A172 (cell line): ENCODE data around the gene CLIC1. TPM values are rescaled to one million over a fixed set of nuclear protein-coding genes. Genes with fewer than 3 reads are reported as not detected.

Source experiments
- DNase-seq: peaks from one replicate; pipeline ENCODE4 v3.0.0-alpha.2; 2015; ENCODE audit warnings: low spot score
- total RNA-seq: library from RNA; depleted of rRNA; stranded (reverse); fragments of >200 nt; shearing (Covaris generic); gene quantifications from 2 replicates; pipeline ENCODE4 v1.2.3, GENCODE V29; 2014

The CLIC1 gene
- total RNA-seq, 1 experiment from 2014 or later: 1,153 TPM

DNA sequence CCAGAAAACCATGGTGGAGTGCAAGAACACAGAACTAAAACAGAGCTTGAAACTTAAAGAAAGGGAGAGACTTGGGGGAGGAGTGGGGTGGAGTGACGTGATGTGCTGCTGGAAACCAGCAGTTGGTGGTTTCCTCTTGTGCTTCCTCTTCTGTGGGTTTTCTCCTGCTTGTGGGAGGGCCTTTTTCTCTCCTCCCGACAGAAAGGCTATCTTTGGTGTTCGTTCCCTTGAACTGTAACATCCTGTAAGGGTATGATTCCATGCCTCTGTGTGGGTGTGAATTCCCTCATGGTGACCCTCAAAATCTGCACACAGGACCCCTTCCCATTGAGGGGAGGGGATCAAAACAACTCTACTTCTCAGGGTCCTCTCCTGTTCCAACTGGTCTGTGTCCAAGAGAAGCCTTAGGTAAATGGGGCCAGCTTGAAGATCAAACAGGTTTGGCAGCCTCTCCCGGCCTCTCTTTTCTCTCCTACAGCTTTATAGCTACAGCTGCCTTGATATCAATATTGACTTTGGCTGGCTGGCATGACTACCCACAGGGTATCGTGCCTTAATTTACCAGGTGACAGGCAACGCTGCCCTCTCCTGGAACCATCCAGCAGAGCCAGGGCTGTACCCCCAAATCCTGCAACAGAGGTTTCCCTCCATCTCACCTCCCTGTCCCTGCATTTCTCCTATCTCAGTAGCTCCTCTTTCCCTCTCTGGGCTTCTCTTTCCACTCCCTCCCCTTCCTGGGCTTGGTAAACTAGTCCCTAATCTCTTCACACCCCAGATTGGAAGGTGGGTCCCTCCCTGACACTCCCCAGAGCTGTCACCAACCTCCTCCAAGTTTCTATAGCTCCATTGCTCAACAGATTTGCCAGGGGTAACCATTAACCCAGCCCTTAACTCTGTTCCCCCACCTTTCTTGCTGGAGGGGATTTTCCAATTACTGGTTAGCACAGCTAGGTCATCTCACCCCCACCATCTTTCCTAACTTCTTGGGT, 2.0 kb upstream of the CLIC1 start:
- DNase-seq: peak; percentile 89

DNA sequence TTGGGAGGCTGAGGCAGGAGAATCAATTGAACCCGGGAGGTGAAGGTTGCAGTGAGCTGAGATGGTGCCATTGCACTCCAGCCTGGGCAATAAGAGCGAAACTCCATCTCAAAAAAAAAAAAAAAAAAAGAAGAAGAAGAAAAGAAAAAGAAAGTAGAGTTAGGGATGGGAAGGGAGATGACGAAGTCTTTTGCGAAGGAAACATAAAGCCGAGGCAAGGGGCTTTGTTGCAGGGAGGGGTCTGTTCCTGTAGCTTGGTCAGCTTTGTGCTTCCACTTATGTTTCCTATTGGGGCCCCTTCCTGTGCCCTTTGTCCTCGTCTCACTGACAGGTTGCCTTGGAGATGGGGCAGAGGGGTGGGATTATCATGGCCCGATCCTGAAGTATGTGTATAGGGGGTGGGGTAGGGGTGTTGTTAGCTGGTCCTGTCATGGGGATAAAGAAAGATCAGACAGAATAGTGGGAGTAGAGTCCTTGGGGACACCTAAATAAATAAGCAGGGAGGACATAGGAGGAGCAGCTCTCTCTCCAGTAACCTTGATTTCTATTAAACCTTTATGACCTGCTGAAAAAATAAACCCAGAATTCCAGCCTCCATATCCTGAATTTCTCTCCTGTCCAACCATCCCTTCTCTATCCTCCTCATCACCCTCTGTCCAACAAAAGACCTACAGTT, 1.1 kb upstream of the CLIC1 start:
- DNase-seq: peak; percentile 10

DNA sequence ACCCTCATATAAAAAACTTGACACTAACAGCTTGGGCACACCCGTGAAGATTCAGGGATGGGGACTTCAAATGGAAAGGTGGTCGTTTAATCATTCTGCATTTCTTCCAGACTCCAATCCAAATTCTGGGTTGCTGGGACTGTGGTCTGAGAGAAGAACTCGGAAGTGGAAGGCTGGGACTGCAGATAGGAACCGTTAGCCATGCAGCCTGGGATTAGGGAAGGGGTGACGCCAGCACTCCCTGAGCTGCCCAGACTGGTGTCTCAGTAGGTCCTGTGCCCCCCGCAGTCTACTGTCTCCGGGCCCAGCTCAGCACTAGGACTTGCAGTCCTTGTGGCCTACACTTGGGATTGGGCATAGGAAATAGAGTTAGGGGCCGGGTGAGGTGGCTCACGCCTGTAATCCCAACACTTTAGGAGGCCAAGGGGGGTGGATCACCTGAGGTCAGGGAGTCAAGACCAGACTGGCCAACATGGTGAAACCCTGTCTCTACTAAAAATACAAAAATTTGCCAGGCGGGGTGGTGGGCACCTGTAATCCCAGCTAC, 511 bp upstream of the CLIC1 start:
- no peak for DNase-seq

DNA sequence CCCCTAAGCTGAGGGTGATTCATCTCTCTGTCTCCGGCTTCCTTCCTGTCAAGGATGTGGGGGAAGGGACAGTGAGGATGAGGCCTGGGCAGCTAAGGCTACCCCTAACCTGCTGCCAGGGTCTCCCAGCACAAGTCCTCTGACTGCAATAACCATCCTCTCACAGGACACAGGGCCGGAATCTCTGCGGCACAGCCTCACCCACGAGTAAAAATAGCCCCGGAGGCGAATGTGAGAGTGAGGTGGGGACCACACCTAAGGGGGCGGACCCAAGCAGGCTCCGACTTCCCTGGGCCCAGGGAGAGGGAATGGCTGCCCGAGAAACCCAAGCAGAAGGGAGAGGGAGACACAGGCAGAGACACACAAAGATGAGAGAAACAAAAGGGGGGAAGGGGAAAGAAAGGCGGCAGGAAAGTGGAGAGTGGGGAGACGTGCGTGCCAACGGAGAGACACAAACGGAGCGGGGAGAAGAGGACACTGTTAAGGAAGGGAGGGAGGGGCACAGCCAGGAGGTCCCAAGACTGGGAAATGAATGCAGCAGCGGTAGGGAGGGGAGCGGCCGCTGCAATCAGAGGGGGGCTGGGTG, 1.4 kb downstream of the CLIC1 start:
- peak; percentile 89 for DNase-seq

DNA sequence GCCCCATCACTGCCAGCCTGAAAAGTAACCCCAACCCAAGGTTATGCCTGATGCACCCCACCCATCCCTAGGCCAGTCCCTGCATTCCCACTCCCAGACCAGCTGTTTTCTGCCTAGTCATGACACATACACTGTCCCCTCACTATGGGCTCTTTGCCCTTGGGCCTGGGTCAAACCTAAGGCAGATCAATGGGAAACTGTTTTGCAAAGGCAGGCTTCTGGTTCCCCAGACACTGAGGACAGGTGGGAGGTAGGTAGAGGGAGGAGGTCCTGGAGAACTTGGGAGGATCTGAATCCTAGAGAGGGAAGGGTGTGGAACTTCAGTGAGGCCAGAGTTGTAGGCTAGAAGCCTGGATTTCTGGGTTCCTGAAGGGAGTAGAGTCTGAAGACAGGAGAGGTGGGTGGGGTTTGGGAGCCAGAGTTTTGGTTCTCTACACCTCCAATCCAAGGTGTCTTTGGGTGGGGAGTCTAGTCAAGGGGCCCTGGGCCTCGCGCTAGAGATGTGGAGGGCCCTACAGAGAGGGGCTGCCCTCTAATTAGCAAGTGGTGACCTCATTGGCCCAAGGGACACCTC, 2.0 kb downstream of the CLIC1 start:
- no peak for DNase-seq

DNA sequence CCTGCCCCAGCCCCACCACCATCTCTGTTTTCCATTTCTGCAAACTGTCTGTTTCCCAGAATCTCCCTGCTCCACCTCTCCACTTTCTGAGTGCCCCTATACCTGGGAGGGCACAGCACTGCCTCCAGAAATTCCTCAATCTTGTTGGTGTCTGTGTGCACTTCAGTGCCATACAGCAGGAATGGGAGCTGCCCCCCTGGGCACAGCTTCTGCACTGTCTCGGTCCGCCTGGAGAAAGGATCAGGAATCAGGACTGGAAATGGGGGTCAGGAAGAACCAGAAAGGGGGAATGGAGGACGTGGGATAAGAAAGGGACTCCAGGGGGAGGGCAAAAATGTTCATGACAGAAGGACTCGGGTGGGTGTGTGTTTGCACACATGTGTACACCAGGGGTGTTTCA, 2.6 kb downstream of the CLIC1 start:
- no peak for DNase-seq

DNA sequence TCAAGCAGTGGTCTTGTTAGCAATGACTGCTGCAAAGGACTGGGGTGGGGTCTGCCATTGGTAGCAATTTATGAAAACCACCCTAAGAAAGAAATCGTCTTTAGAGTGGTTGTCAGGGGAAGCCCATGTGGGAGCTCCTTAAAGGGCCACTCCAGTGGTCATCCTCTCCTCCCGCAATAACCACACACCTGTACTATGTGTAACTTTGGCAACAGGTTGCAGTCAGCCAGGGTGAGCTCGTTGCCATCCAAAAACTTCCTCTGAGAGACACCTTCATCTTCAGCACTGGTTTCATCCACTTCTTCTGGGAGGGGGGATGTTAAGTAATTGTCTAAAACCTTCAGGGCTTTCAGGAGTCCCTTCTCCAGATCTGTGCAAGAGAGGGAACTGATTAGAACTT, 4.3 kb downstream of the CLIC1 start:
- no peak for DNase-seq

DNA sequence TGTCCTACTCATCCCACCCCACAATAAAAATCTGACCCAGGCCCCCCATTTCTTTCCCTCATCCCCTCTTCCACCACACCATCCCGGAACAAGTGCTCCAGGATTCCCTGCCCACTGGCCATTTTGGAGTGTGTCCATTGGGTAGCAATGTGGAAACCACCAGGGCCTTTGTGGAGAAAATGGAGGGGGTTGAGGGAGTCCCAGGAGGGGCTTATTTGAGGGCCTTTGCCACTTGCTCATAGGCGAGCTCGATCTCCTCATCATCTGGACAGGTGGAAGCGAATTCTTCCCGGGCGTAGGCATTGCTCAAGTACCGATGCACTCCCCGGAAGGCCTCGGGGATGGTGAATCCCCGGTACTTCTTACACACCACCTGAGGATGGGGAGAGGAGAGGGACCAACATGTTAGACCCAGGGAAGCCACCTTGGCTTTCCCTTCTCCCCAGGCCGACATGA, 5.7 kb downstream of the CLIC1 start:
- DNase-seq: no peak

DNA sequence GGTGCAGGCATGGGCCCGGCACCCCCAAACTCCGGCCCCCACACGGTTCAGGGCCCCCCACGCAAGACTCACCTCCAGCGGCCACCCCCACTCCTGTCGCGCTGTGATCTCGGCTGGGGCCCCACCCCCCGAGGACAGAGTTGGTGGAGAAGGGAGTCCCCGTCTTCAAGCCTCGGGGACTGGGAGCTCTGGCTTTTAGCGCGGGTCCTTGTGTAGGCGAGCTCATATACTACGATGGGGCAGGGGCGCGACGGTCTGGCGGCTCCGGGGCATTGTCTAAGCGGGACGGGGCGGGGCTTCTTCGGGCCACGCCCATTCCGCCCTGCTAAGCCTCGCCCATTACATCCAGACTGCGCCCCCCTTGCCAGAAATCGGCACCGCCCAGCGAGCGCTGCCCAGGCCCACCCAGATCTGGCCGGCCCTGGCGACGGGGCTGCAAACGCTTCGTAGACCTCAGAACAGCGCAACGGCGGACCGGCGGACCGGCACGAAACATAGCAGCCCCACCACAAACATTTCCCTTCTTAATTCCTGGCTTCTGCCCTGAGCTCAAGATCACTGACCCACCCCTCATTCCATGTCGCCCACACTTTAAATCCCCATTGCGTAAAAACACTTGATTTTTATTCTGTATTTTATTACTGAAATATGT, 6.2 kb downstream of the CLIC1 start:
- peak; percentile 87 for DNase-seq

DNA sequence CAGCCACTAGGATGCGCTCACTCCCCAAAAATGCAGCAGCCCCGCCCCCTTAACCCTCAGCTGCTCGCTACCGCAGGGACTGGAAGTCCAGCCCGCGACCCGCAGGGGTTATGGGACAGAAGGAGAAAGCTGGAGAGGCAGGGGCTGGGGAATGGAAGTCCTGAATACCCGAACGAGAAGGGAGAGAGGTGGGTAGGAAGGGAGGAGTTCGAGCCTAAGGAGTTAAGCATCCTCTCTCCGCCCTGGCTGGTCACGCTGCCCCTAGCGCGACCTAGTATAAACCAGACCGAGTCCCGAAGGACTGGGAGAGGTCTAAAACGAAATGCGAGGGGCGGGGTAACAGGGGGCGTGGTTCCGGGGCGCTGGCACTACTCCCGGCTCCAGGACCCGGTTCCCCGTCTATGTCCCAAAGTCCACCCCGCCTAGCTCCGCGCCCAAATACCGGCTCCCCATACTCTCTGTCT, 6.8 kb downstream of the CLIC1 start:
- DNase-seq: peak; percentile 87

DNA sequence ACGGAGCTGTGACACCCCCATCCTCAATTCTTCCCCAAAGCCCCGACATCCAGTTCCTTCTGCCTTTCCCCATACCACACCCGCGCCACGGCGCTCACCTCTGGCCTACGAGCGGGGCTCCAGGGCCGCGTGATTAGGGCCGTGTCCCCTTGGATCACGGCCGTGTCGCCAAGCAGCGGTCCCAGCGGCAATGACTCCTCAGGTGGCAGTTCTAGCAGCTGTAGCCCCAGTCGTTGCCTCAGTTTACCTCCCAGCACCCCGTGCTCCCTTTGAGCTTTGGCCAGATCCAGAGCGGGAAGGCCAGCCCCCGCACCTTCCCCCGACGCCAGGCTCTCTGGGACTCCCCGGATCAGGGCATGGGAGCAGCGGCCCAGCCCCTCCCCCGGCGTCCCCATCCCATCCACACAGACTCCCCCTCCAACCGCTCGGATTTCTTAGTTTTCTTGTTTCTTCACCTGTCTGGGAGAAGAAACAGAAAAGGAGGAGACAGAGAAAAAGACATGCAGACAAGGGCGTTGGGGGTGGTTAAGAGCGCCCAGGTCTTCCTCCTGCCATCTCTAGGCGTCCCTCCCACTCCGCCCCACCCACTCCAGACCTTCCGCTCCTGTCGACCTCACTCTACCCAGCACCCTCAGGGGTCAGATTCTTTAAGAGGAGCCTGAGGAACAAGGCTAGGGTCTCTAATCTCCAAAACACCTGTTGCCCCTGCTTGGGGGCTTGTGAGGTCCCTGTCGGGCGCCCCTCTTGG, 7.4 kb downstream of the CLIC1 start, which contains the start of gene DDAH2:
Gene DDAH2 (minus strand): TSS at position 533 of the 748 bp plus-strand sequence. CDS start 138 bp downstream, at position 395.
- no peak for DNase-seq

DNA sequence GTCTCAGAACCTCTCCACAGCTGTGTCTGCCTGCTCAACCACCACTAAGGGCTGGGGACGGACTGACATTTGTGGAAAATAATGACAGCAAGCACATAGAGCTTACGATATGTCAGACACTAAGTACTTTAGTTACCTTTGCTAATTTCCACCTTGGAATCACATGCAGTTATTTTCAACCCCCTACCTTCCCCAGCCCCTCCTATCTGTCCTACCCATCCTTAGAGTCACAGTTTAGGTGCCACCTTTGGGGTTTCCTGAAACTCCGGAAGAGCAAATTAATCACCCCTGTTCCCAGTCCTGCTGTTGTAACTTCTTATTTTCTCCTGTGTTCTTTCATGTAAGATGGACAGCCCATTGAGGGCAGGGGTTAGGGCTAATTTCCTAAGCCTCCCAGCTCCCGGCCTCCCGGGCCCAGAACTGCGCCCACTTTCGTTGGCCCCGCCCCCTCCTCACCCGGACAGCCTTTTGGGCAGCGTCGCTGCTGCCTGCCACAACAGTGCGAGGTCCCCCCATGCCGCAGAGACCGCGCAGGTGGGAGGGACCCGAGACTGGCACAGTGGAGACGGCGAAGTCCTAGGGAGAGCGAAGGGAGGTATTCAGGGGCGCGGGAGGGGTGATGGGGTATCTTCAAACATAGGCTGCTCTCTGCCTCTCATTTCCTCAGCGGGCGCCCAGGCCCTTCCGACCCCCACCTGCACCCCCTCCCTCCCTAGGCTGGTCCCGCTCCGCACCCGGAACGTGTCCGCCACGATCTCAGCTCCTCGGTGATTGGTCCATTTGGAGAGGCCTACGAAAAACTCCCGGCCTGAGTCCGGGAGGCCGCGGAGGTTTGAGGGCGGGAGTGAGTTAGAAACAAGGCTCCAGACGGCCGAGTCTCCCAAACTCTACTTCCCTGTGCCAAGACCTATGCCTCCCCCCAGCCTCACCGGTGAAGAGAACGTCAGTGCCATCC, 8.3 kb downstream of the CLIC1 start:
- no peak for DNase-seq

DNA sequence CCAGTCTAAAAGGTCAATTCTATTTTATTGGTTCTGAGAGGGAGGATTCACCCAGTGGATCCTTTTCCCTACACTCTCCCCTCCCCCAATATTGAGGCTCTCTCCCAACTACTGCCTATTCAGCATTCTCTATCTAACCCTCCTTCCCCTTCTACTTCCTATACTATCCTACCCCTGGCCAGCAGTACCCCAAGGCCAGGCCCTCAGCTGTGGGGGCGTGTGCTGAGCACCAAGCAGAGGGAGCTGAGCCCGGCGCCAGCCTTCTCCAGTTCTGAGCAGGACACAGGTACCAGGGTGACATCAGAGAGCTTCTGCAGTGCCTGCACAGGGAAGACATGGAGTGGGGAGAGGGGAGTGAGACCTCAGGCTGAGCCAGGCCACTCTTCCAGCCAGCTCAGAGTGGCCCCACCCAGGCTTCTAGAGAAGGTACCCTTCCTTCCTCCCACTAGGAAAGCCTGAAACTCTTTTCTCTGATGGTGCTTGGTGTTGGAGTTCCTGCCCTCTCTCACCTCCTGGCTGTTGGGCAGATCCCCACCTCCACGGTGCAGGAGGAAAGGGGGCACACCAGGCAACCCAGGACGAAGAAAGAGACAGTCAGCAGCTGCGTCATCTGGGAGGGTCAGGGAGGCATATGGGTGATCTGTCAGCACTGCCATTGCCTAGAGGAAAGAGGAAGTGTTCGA, 9.2 kb downstream of the CLIC1 start:
- DNase-seq: no peak

DNA sequence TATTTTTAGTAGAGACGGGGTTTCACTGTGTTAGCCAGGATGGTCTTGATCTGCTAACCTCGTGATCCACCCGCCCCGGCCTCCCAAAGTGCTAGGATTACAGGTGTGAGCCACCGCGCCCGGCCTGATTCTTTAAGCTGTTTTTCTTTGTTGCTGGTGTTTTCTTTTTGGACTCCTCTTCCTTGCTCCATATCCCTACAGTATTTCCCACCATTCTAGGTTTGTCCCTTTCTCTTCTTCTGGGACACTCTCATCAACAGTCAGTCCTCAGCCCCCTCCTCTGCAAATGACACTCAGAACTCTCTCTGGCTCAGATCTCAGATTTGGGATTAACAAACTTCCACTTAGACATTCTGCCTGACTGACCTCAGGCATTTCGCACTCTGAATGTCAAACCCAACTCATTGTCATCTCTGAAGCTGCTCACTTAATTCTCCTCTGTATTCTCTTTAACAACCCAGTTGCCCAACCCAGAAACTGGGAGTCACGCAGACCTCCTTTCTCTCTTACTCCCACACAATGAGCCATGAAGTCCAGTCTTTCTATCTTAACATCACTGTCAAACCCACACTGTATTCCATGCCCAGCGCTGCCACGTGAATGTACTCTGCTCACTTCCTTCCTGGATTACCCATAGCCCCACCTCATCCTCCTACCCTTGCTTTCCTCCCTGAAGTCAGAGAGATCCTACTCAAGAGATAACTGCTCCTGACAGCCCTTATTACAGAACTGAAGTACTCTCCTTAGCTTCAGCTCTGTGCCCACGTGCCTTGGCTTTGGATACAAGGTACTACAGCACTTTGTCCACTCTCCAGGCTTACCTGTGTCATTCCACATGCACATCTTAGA, 10.6 kb downstream of the CLIC1 start:
- no peak for DNase-seq

DNA sequence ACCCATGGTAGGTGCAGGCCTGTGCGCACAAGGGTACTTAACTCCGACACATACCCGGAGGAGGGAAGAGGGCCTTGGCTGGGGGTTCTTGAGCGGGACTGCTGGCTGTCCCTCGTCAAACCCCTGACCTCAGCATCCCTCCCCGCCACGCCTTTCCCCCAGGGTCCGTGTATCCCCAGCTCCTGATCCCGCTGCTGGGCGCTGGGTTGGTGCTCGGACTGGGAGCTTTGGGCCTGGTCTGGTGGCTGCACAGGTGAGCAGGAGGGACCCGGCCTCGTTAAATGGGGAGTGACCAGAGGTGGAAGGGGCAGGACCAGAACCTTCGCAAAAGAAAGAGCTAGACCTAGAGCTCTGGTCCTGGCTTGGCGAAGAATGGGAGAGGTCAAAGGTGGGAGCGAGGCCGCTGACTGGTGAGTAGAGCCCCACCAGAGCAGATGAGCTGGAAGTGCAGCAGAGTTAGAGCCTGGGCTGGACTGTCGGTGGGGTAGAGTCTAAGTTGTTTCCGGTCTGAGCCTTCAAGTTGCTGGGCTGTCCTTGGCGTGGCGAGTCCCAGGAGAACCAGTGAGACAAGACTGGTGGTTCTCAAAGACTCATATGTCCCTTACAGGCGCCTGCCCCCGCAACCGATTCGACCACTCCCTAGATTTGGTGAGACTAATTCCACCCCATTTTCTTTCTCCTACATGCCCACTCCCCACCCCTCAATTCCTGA, 12.2 kb downstream of the CLIC1 start:
- DNase-seq: no peak

DNA sequence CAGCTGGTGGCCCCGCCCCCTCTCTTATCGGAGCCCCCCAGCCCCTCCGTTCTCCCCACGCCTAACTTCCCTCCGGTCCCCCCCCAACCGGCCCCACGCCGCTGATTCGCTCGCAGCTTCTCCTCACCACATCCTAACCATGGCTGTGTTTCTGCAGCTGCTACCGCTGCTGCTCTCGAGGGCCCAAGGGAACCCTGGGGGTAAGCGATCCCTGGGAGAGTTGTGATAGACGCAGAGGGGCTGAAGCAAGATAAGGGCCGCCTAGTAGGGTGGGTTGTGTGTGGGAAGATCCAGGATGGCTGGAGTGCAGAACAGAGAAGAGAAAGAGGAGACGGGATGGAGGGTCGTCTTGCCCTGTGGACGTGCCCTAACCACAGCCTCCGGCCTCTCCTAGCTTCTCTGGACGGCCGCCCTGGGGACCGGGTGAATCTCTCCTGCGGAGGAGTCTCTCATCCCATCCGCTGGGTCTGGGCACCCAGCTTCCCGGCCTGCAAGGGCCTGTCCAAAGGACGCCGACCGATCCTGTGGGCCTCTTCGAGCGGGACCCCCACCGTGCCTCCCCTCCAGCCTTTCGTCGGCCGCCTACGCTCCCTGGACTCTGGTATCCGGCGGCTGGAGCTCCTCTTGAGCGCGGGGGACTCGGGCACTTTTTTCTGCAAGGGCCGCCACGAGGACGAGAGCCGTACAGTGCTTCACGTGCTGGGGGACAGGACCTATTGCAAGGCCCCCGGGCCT, 12.9 kb downstream of the CLIC1 start, which contains the start of gene MPIG6B:
Gene MPIG6B (plus strand): TSS at position 129 of the 735 bp plus-strand sequence. CDS start 11 bp downstream, at position 140.
- no peak for DNase-seq
